Cardiac muscle cell (in vitro differentiated cells and primary cell): ENCODE data around the gene DFFB. TPM values are rescaled to one million over a fixed set of nuclear protein-coding genes. Genes with fewer than 3 reads are reported as not detected.

Experiments used
- DNase-seq, 2 donors: peaks; one replicate each; pipeline versions ENCODE4 v3.0.0 to v3.0.0-alpha.2; 2010 to 2017; ENCODE audit warnings: low read depth in 1 of 2, low spot score in 1 of 2
- H3K27ac ChIP-seq: fragments of 200-600 bp; sonication (generic); 2 replicates; pipeline ENCODE4 v1.5.1; 2016
- H3K27me3 ChIP-seq: fragments of 200-600 bp; sonication (generic); 2 replicates; pipeline ENCODE4 v1.6.0; 2016; ENCODE audit warnings: control low read depth
- H3K36me3 ChIP-seq: fragments of 200-600 bp; sonication (generic); 2 replicates; pipeline ENCODE4 v1.5.1; 2016; ENCODE audit warnings: control low read depth
- H3K4me1 ChIP-seq: fragments of 200-600 bp; sonication (generic); 2 replicates; pipeline ENCODE4 v1.8.1; 2017; ENCODE audit warnings: low read depth, mild to moderate bottlenecking, mixed run types
- H3K4me3 ChIP-seq: fragments of 200-600 bp; sonication (generic); 2 replicates; pipeline ENCODE4 v1.5.1; 2016; ENCODE audit warnings: mild to moderate bottlenecking
- H3K9me3 ChIP-seq: fragments of 200-600 bp; sonication (generic); 2 replicates; pipeline ENCODE4 v1.5.1; 2017; ENCODE audit warnings: low read depth, mild to moderate bottlenecking, control low read depth
- polyA plus RNA-seq: library from polyadenylated mRNA; unstranded; fragments of >200 nt; fragmentation: Nextera tagmentation; extraction: Ambion mirVana; gene quantifications from 2 replicates; pipeline ENCODE4 v1.2.1, GENCODE V29; 2016
- total RNA-seq: library from RNA; depleted of rRNA; stranded (reverse); fragments of >200 nt; gene quantifications from 2 replicates; pipeline ENCODE4 v1.2.3, GENCODE V29; 2016
- TF ChIP-seq, protein P1 (sequence below): IDR thresholded peaks from 2 replicates; pipeline ENCODE4 v1.5.1; 2012; ENCODE audit warnings: low read depth, mild to moderate bottlenecking, low read length

DFFB gene
- total and polyA plus RNA-seq, 2 experiments from 2014 or later: 6.5 to 8.0 TPM

DNA sequence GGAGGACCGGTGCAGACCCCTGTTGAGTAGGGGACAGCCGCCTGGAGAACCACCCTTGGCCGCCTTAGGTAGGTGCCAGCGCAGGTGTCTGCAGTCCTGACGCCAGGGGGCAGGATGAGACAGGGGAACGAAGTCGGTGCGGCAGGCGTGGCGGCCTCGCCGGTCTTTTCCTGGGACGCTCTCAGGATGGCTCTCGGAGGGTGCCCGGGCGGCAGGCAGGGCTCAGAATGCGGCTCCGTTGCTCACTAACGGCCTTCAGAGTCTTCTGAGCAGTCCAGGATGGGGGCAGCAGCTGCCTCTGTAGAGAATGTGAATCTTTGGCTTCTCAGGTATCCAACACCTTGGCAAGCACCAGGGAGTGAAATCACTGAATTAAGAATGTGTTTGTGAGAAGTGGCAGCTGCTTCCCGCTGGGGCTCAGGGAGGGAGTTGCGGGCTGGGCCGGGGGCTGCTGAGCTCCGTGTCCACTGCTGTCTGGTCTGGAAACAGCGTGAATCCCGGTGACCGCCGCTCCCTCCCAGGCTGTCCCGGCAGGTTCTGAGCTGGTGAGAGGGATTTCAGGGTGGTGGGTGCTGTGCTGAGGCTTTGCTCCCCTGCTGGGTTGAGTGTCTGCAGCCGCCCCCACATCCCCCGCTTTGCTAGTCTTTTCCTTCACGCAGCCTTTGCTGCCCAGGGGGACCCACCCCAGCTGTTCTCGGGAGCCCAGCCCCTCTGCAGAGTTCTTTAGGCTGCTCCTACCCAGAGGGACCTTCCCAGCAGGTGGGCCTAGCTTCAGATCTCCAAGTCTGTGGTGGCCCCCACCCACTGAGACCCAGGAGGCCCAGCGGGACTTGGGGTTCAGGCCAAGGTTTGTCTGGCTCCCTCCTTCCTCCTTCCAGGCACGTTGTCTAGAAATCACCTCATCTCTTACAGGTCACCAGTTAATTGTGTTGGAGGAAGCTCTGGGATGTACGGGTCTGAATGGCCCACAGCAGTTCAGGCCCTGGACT is 53.9 kb downstream of the DFFB start:
- TF ChIP-seq, protein P1, sequence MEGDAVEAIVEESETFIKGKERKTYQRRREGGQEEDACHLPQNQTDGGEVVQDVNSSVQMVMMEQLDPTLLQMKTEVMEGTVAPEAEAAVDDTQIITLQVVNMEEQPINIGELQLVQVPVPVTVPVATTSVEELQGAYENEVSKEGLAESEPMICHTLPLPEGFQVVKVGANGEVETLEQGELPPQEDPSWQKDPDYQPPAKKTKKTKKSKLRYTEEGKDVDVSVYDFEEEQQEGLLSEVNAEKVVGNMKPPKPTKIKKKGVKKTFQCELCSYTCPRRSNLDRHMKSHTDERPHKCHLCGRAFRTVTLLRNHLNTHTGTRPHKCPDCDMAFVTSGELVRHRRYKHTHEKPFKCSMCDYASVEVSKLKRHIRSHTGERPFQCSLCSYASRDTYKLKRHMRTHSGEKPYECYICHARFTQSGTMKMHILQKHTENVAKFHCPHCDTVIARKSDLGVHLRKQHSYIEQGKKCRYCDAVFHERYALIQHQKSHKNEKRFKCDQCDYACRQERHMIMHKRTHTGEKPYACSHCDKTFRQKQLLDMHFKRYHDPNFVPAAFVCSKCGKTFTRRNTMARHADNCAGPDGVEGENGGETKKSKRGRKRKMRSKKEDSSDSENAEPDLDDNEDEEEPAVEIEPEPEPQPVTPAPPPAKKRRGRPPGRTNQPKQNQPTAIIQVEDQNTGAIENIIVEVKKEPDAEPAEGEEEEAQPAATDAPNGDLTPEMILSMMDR: peak; percentile 67
- no peak overlapping the region for H3K27ac ChIP-seq
- H3K9me3 ChIP-seq: no peaks in the 10 kb centered on the region
- peak; percentile 58 to 80 for DNase-seq
- no peaks in the 10 kb centered on the region for H3K4me1 ChIP-seq
- peaks cover 5% of the 10 kb centered on the region for H3K27me3 ChIP-seq
- H3K4me3 ChIP-seq: no peak overlapping the region
- H3K36me3 ChIP-seq: no peaks in the 10 kb centered on the region

DNA sequence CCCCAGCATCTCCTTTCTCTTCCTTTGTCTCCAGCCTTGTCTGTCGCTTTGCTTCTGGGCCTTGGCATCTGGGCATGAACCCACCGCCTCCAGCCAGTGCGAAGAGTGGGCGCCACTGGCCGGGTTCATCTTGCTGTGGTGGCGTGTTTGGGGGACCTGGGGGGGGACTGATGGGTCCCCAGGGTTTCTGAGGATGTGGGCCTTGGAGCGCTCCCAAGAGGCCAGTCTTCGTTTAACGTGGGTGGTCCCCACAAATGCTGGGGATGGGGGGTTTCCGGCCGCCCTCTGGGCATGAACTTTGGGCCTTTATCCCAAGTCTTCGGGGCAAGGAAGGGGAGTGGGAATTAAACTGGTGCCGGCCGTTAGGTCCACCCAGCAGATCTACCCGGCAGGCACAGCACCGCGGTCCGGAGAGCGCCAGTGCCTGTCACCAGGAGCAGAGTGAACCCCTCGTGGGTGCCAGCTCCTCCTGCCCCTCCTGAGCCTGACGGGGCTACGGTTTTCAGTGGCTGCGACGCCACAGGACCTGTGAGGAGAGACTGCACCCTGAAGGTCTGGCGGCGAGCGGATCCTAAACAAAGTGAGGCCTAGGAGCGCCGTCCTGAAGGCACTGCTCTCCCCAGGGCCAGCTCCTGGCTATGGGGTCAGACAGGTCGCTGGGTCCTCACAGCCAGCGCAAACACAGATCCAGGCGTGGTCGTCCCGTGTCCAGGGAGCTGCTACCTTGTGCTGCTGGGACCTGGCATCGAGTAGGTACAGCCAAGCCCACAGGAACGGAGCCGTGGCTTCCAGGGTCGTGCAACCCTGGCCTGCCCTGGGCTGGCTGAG is 54.9 kb downstream of the DFFB start:
- DNase-seq: no peak
- no peaks in the 10 kb centered on the region for H3K36me3 ChIP-seq

DNA sequence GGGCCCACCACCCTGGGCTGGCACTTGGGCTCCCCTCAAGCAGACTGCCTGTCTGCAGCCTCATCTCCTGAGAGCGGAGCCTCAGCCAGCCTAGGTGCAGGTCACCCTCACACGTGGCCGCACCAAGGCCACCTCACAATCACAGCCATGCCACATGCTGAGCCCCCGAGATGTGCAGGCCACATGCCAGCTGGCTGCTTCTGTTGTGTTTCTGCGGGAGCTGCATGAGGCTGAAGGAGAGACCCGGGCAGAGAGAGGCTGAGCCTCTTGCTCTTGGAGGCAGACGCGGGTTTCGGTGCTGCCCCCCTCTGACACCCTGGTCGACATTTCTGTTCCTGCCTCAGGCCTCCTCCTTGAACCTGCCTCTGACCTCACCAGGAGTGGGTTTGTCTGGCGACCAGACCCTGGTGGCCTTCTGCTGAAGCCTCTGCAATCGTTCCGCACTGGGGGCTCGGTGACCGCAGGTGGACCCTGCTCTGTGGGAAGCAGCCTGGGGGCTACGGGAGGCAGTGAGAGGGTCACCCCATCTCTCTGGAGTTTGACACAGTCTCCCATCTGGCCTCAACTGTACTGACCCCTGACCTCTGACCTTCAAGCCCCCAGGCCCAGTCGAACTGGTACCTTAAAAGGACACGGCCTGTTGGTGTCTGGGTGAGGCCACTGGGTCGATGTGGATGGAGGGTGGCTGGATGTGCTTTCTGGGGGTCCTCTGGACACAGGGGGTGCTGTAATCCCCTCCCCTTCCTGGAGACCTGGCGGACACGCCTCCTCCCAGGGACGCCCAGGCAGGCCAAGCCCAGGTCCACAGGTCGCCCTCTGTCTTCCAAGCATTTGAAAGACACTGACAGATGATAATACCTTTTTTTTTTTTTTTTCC is 55.8 kb downstream of the DFFB start:
- H3K4me3 ChIP-seq: no peak overlapping the region
- TF ChIP-seq, protein P1: no peak
- DNase-seq: no peak
- H3K9me3 ChIP-seq: no peaks in the 10 kb centered on the region
- no peak overlapping the region for H3K27ac ChIP-seq
- H3K27me3 ChIP-seq: peaks cover 5% of the 10 kb centered on the region
- no peaks in the 10 kb centered on the region for H3K36me3 ChIP-seq
- H3K4me1 ChIP-seq: no peaks in the 10 kb centered on the region

More for the DNA sequence above, 54.9 kb downstream of the DFFB start:
- Histone ChIP-seq H3K27me3 (peaks cover 5% of the 10 kb centered on the region), H3K27ac (no peak overlapping the region), H3K9me3 (no peaks in the 10 kb centered on the region), H3K4me1 (no peaks in the 10 kb centered on the region), H3K4me3 (no peak overlapping the region)
- TF ChIP-seq, protein P1: no peak

DNA sequence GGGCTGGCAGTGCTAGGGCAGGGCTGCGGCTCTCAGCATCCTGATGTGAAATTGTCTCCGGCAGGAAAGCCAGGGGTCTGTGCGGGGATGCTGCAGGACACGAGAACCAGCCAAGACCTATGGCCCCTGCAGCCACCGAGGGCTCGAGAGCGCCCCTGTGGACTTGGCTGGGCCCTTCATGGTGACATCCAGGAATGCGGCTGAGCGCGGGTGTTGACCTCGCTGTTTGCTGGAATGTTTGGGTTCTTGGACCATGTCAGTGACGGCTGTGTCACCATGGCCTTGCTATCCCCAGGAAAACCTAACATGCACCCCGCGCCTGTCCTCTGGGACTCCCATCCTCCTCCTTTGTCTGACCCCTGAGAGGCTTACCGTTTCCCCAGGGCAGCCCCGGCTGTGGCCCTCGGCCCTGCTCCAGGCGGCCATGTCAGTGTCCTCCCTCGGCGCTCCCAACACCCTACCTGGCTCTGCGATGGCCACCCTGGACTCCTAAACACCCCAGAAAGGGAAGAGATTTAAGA is 57.1 kb downstream of the DFFB start:
- H3K27me3 ChIP-seq: peaks cover 5% of the 10 kb centered on the region

More for the DNA sequence above, 57.1 kb downstream of the DFFB start:
- no peak for DNase-seq
- H3K36me3 ChIP-seq: no peaks in the 10 kb centered on the region
- TF ChIP-seq, protein P1: no peak
- no peak overlapping the region for H3K27ac ChIP-seq
- no peaks in the 10 kb centered on the region for H3K9me3 ChIP-seq
- no peaks in the 10 kb centered on the region for H3K4me1 ChIP-seq
- no peak overlapping the region for H3K4me3 ChIP-seq
